ENCODE measurements around the gene GTF2H1.

The GTF2H1 gene

DNA sequence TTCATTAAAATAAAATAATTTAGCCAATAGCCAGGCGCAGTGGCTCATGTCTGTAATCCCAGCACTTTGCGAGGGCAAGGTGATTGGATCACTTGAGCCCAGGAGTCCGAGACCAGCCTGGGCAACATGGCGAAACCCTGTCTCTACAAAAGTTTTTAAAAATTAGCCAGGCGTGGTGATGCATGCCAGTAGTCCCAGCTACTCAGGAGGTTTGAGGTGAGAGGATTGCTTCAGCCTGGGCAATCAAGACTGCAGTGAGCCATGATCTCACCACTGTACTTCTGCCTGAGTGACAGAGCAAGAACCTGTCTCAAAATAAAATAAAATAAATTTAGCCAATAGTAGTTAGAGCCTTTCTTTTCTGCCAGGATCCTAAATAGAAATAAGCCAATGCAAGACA is 12.7 kb upstream of the GTF2H1 start:
- TF ChIP-seq, protein P1, sequence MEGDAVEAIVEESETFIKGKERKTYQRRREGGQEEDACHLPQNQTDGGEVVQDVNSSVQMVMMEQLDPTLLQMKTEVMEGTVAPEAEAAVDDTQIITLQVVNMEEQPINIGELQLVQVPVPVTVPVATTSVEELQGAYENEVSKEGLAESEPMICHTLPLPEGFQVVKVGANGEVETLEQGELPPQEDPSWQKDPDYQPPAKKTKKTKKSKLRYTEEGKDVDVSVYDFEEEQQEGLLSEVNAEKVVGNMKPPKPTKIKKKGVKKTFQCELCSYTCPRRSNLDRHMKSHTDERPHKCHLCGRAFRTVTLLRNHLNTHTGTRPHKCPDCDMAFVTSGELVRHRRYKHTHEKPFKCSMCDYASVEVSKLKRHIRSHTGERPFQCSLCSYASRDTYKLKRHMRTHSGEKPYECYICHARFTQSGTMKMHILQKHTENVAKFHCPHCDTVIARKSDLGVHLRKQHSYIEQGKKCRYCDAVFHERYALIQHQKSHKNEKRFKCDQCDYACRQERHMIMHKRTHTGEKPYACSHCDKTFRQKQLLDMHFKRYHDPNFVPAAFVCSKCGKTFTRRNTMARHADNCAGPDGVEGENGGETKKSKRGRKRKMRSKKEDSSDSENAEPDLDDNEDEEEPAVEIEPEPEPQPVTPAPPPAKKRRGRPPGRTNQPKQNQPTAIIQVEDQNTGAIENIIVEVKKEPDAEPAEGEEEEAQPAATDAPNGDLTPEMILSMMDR (IDR thresholded peaks at IDR 0.05; ENCODE audit: control insufficient read depth, insufficient read depth, low read depth, low read length, missing control alignments): no peak
- no peak for DNase-seq (ENCODE audit: low read depth)
- H3K4me3 ChIP-seq (ENCODE audit: control insufficient read depth, low read depth, low read length): no peak overlapping the region

DNA sequence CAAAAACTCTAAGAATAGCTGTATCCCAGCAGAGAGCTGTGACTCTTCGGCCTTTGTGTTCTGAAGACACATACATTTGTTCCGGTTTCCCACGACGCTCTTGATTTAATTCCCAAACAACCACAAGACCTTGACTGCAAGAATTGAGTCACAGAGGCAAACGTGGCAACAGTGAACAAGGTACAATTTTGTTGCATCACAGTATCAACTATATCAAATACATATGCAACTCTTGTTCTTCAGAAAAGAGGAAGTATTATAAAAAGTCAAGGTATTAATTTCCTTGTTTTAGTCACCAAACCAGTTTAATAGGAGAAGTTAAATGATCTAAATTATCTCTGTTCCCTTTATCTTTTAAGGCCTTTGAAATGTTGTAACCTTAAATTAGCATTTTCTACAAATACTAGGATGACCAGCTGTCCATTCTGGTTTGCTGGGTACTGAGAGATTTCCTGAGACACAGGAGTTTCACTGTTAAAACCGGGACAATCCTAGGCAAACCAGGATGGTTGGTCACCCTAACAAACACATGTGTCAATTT is 11.5 kb upstream of the GTF2H1 start:
- no peak overlapping the region for H3K4me3 ChIP-seq (ENCODE audit: control insufficient read depth, low read depth, low read length)
- TF ChIP-seq, protein P1 (IDR thresholded peaks at IDR 0.05; ENCODE audit: control insufficient read depth, insufficient read depth, low read depth, low read length, missing control alignments): no peak
- peak; percentile 74 for DNase-seq (ENCODE audit: low read depth)

DNA sequence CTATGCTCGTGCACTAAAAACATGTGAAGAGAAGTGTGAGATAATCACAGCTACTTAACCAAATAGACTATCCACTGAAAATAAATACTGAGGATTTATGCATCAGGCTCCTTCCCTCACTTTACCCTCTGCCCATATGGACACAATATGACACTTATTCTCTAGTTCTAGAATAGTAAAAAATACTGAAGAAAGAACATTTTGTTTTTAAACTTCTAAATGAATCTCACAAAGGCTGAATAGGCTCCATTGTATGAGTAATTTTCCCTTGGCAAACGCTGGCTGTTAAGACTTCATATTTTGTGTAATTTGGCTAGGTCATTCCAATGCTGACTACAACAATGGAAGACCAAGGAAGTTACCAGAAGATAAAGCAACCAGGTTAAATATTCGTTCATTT is 10.4 kb upstream of the GTF2H1 start:
- H3K4me3 ChIP-seq (ENCODE audit: control insufficient read depth, low read depth, low read length): no peak overlapping the region
- TF ChIP-seq, protein P1 (IDR thresholded peaks at IDR 0.05; ENCODE audit: control insufficient read depth, insufficient read depth, low read depth, low read length, missing control alignments): no peak
- no peak for DNase-seq (ENCODE audit: low read depth)

DNA sequence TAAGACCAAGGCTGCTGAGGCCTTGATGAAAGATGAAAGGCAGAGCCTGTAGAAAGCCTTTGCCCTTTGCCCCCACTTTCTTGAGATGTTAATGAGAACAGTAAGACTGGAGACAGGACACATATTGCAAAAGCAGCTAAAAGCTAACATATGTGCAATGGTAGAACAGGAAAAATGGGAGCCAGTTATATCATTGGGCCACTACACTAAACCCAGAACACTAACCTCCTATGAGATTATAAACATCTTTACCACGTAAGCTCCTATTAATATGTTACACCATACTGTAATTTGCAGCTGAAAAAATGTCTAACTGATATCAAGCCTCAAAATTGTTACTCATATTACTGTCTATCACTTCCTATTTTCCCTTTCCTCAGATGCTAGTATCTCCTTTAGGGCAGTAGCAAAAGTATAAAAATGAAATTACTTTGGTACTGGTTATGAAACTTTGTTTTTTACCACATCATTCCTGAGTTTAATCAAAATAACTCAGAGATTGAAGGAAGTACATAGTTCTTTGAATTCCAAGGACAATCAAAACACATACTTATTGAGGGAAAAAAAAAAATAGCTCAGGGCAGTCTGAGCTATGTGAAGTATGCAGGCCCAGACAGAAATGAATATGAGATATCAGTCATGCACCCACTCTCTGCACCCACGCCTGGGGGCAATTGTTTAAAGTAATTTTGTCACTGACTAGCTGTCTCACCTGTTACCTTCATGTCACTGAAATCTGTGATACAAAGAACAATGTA is 9.5 kb upstream of the GTF2H1 start:
- H3K4me3 ChIP-seq (ENCODE audit: control insufficient read depth, low read depth, low read length): no peak overlapping the region
- TF ChIP-seq, protein P1 (IDR thresholded peaks at IDR 0.05; ENCODE audit: control insufficient read depth, insufficient read depth, low read depth, low read length, missing control alignments): no peak

DNA sequence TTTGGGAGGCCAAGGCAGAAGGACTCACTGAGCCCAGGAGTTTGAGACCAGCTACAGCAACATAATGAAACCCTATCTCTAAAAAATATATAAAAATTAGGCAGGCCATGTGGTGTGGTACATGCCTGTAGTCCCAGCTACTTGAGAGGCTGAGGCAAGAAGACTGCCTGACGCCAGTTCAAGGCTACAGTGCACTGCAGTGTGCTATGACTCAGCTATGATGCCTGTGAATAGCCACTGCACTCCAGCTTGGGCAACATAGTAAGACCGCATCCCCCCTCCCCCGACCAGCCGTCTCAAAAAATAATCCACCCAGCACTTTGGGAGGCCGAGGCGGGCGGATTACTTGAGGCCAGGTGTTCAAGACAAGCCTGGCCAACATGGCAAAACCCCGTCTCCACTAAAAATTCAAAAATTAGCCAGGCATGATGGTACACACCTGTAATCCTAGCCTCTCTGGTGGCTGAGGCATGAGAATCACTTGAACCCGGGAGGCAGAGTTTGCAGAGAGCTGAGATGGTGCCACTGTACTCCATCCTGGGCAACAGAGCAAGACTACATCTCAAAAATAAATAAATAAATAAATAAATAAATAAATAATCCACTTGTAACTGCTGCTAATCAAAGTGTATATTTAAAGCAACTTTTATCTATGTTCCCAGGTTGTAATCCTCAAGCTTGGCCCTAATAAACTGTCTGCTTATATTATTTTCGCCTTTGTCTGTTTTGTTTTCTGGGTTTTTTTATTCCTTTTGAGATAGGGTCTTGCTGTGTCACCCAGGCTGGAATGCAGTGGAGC is 8.2 kb upstream of the GTF2H1 start:
- TF ChIP-seq, protein P1 (IDR thresholded peaks at IDR 0.05; ENCODE audit: control insufficient read depth, insufficient read depth, low read depth, low read length, missing control alignments): no peak
- DNase-seq (ENCODE audit: low read depth): no peak
- no peak overlapping the region for H3K4me3 ChIP-seq (ENCODE audit: control insufficient read depth, low read depth, low read length)

More for the DNA sequence above, 9.5 kb upstream of the GTF2H1 start:
- DNase-seq (ENCODE audit: low read depth): peak; percentile 61

DNA sequence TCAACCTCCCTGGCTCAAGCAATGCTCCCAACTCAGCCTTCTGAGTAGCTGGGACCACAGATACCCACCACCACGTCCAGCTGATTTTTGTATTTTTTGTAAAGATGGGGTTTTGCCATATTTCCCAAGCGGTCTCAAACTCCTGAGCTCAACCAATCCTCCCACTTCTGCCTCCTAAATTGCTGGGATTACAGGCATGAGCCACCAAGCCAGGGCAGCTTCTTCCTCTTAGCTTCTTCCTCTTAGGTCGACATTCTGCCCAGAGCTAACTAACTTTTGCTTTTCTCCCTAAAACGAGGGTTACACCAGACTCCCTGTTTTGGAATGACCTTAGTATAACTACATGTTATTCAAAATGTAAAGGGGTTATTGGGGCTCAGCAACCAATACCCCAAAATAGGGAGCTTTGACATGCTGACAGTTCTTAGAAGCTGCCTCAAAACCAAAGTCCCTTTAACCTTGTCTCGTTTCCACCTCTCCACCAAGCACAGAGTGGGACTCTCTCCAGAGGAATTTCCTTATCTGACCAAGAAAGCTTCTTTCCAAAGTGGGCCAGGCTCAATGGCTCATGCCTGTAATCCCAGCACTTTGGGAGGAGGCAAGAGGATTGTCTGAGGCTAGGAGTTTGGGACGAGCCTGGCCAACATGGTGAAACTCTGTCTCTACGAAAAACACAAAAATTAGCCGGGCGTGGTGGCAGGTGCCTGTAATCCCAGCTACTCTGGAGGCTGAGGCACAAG is 7.4 kb upstream of the GTF2H1 start:
- no peak overlapping the region for H3K4me3 ChIP-seq (ENCODE audit: control insufficient read depth, low read depth, low read length)
- TF ChIP-seq, protein P1 (IDR thresholded peaks at IDR 0.05; ENCODE audit: control insufficient read depth, insufficient read depth, low read depth, low read length, missing control alignments): no peak
- DNase-seq (ENCODE audit: low read depth): no peak
